ENCODE measurements around the gene FYB1.

DNA sequence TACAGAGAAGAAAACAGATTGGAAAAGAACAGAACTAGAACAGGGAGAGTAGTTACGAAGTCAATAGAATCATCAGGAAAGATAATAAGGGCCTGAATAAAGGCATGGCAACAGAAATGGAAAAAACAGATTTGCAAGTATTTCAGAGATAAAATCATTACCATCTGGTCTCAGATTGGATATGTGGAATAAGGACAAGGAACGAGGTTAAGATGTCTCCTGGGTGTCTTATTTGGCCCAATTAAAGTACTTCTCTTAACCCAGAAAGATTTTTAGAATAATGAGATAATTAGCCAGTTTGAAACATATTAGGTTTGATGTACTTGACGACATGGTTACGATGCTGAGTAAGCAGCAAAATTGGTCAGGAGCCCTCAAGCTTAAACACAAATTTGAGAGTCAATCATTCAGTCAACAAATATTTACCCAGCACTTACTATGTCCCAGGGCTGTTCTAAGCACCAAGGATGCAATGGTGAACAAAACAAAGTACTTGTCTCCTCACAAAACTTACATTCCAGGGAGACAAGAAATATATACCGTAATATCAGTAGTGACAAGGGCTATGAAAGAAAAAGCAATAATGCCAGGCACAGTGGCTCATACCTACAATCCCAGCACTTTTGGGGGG is 163.5 kb downstream of the FYB1 start:
- TF ChIP-seq POLR2A (IDR thresholded peaks at IDR 0.05) = no peak
- TF ChIP-seq CTCF (IDR thresholded peaks at IDR 0.05) = no peak
- TF ChIP-seq POLR2AphosphoS5 (IDR thresholded peaks at IDR 0.05) = no peak

Data from stomach (tissue), 4 donors.